WTC11 (cell line): ENCODE data around the gene NT5C3B. TPM values are rescaled to one million over a fixed set of nuclear protein-coding genes. Genes with fewer than 3 reads are reported as not detected.

ENCODE experiments used
- ATAC-seq: fragments of 200-7000 bp; cut with Tn5 transposase; 2 replicates; pipeline ENCODE4 v1.10.0; 2021; ENCODE audit warnings: mild to moderate bottlenecking, moderate library complexity
- CTCF ChIA-PET: fragments of 300-600 bp; sonication (Branson Sonifier 250); formaldehyde crosslinking; loops from one replicate; lab custom pipeline; 2021; ENCODE audit warnings: antibody characterized with exemption; lab: Charles Lee
- POLR2A ChIA-PET: fragments of 350-600 bp; sonication (Branson Sonifier 250); formaldehyde crosslinking; loops from one replicate; lab custom pipeline; 2021; ENCODE audit warnings: antibody characterized with exemption; lab: Charles Lee
- DNase-seq: peaks from one replicate; pipeline ENCODE4 v3.0.0; 2021; ENCODE audit warnings: low spot score
- H3K27ac Mint-ChIP-seq: 2 replicates; pipeline ENCODE4 v1.8.0; 2021; ENCODE audit warnings: mixed read lengths
- H3K27me3 Mint-ChIP-seq: 2 replicates; pipeline ENCODE4 v1.8.0; 2021; ENCODE audit warnings: low read depth, mild to moderate bottlenecking, moderate library complexity, mixed read lengths
- H3K36me3 Mint-ChIP-seq: 2 replicates; pipeline ENCODE4 v1.8.0; 2021; ENCODE audit warnings: mixed read lengths
- H3K4me1 Mint-ChIP-seq: 2 replicates; pipeline ENCODE4 v1.8.0; 2022; ENCODE audit warnings: mixed read lengths
- H3K4me3 Mint-ChIP-seq: 2 replicates; pipeline ENCODE4 v1.8.0; 2021; ENCODE audit warnings: mild to moderate bottlenecking, moderate library complexity, mixed read lengths
- H3K9me3 Mint-ChIP-seq: 2 replicates; pipeline ENCODE4 v1.8.0; 2021; ENCODE audit warnings: mixed read lengths
- ARID4B ChIP-seq: sonication (generic); formaldehyde crosslinking; IDR thresholded peaks from 2 replicates; pipeline ENCODE4 v1.8.0; 2023; ENCODE audit warnings: missing genetic modification reagents, mild to moderate bottlenecking, borderline replicate concordance
- ATF2 ChIP-seq: sonication (generic); formaldehyde crosslinking; IDR thresholded peaks from 2 replicates; pipeline ENCODE4 v1.8.1; 2022; ENCODE audit warnings: low read depth, missing genetic modification reagents, borderline replicate concordance
- ATF6 ChIP-seq: sonication (generic); formaldehyde crosslinking; IDR thresholded peaks from 2 replicates; pipeline ENCODE4 v1.8.1; 2023; ENCODE audit warnings: mild to moderate bottlenecking, missing genetic modification reagents
- FOXP1 ChIP-seq: sonication (generic); formaldehyde crosslinking; IDR thresholded peaks from 2 replicates; pipeline ENCODE4 v1.8.0; 2022; ENCODE audit warnings: missing genetic modification reagents, mild to moderate bottlenecking, moderate library complexity, borderline replicate concordance
- HMGA2 ChIP-seq: fragments of 250-450 bp; sonication (Bioruptor Pico); IDR thresholded peaks from 2 replicates; pipeline ENCODE4 v1.4.0; 2021; ENCODE audit warnings: mild to moderate bottlenecking, moderate library complexity
- MAX ChIP-seq: sonication (generic); formaldehyde crosslinking; IDR thresholded peaks from 2 replicates; pipeline ENCODE4 v1.8.0; 2022; ENCODE audit warnings: mild to moderate bottlenecking, missing genetic modification reagents
- NR2C2 ChIP-seq: sonication (generic); formaldehyde crosslinking; IDR thresholded peaks from 2 replicates; pipeline ENCODE4 v1.8.0; 2022; ENCODE audit warnings: mild to moderate bottlenecking, missing genetic modification reagents
- PRDM15 ChIP-seq: sonication (generic); formaldehyde crosslinking; IDR thresholded peaks from 2 replicates; pipeline ENCODE4 v1.8.0; 2022; ENCODE audit warnings: missing genetic modification reagents
- SMAD4 ChIP-seq: sonication (generic); formaldehyde crosslinking; IDR thresholded peaks from 2 replicates; pipeline ENCODE4 v1.8.0; 2022; ENCODE audit warnings: mild to moderate bottlenecking, missing genetic modification reagents
- TEAD4 ChIP-seq: sonication (generic); formaldehyde crosslinking; IDR thresholded peaks from 2 replicates; pipeline ENCODE4 v1.8.0; 2022; ENCODE audit warnings: mild to moderate bottlenecking, missing genetic modification reagents
- ZNF263 ChIP-seq: sonication (generic); formaldehyde crosslinking; IDR thresholded peaks from 2 replicates; pipeline ENCODE4 v1.8.1; 2022; ENCODE audit warnings: low read depth, mild to moderate bottlenecking, moderate library complexity, missing genetic modification reagents
- total RNA-seq: library from RNA; stranded (reverse); gene quantifications from 3 replicates; pipeline ENCODE4 v1.2.3, GENCODE V29; 2021

Gene NT5C3B
- total RNA-seq, 1 experiment from 2014 or later = 58.1 TPM

- H3K36me3 Mint-ChIP-seq = peaks cover 16% of the 10 kb centered on the region
- DNase-seq = no peak
- no peaks in the 10 kb centered on the region for H3K9me3 Mint-ChIP-seq
- CTCF ChIA-PET = interaction anchor here (0.6 kb wide), 1 partner anchor 49 kb away, joined by 3 read pairs; no protein-coding TSS in a partner anchor
- H3K27ac Mint-ChIP-seq = no peak overlapping the region
- H3K4me1 Mint-ChIP-seq = peaks cover 2% of the 10 kb centered on the region; the same call in 1 of the 2 replicates
- no peaks in the 10 kb centered on the region for H3K27me3 Mint-ChIP-seq
- H3K4me3 Mint-ChIP-seq = no peak overlapping the region
- POLR2A ChIA-PET = interaction anchor here (0.6 kb wide), 1 partner anchor 1054 kb away, joined by 3 read pairs; no protein-coding TSS in a partner anchor
- no peak for ATAC-seq
- TF ChIP-seq ATF2 (CRISPR knock-in tag) (no peak), TEAD4 (no peak), ZNF263 (CRISPR knock-in tag) (no peak)
Observed at GRCh38 chr17:41849251-41849990, 13.4 kb upstream of the NT5C3B start.

GRCh38 chr17:41848788-41849187 lies 12.8 kb upstream of the NT5C3B start:
- Mint-ChIP-seq H3K4me3 (no peak overlapping the region), H3K9me3 (no peaks in the 10 kb centered on the region), H3K4me1 (peaks cover 2% of the 10 kb centered on the region; the same call in 1 of the 2 replicates), H3K27me3 (no peaks in the 10 kb centered on the region), H3K27ac (no peak overlapping the region), H3K36me3 (peaks cover 10% of the 10 kb centered on the region)
- POLR2A ChIA-PET = no interaction called here
- no peak for TF ChIP-seq NR2C2 (CRISPR knock-in tag)
- no peak for TF ChIP-seq ATF6 (CRISPR knock-in tag)
- TF ChIP-seq HMGA2 = no peak
- no peak for TF ChIP-seq SMAD4 (CRISPR knock-in tag)
- no peak for TF ChIP-seq PRDM15 (CRISPR knock-in tag)
- TF ChIP-seq MAX = no peak
- TF ChIP-seq FOXP1 (CRISPR knock-in tag) = no peak
- TF ChIP-seq ARID4B = no peak
- DNase-seq (no peak), ATAC-seq (no peak)
- CTCF ChIA-PET = interaction anchor here (1.1 kb wide), 1 partner anchor 62 kb away, joined by 3 read pairs; the partner anchor contains the start of gene JUP
